Neural cell (in vitro differentiated cells): Measurements from ENCODE around the gene USP53. TPM values are rescaled to one million over a fixed set of nuclear protein-coding genes. Genes with fewer than 3 reads are reported as not detected.
A peak's percentile ranks its signal among the peaks of the same experiment; 100 is the strongest.

ENCODE experiments used
- H2AFZ ChIP-seq: fragments of 200-600, 300-800 bp; sonication (generic), shearing (Covaris generic); 2 replicates; pipeline ENCODE4 v1.6.0; 2014; ENCODE audit warnings: low read depth, mild to moderate bottlenecking, antibody characterized with exemption, low read length, moderate library complexity
- H3F3A ChIP-seq: fragments of 200-600 bp; shearing (Covaris generic); 2 replicates; pipeline ENCODE4 v1.6.1; 2016; ENCODE audit warnings: mild to moderate bottlenecking, moderate library complexity, mixed read lengths, antibody characterized with exemption, low read length; ENCODE audit not compliant: insufficient read depth, poor library complexity, severe bottlenecking
- H3K27ac ChIP-seq: fragments of 200-600, 300-800 bp; sonication (generic), shearing (Covaris generic); 2 replicates; pipeline ENCODE4 v1.5.1; 2014; ENCODE audit warnings: mild to moderate bottlenecking, low read length, moderate library complexity
- H3K27me3 ChIP-seq: fragments of 300-800, 200-600 bp; sonication (generic), shearing (Covaris generic); 2 replicates; pipeline ENCODE4 v1.6.0; 2014; ENCODE audit warnings: mild to moderate bottlenecking, low read depth, low read length, moderate library complexity; ENCODE audit not compliant: insufficient read depth
- H3K36me3 ChIP-seq: fragments of 300-800, 200-600 bp; sonication (generic), shearing (Covaris generic); 2 replicates; pipeline ENCODE4 v1.5.1; 2014; ENCODE audit warnings: mild to moderate bottlenecking, antibody characterized with exemption, low read length, moderate library complexity; ENCODE audit not compliant: insufficient read depth
- H3K4me2 ChIP-seq: fragments of 300-800, 200-600 bp; sonication (generic), shearing (Covaris generic); 2 replicates; pipeline ENCODE4 v1.6.0; 2014; ENCODE audit warnings: mild to moderate bottlenecking, low read length
- H3K4me3 ChIP-seq: fragments of 300-800, 200-600 bp; sonication (generic), shearing (Covaris generic); 2 replicates; pipeline ENCODE4 v1.5.1; 2014; ENCODE audit warnings: mild to moderate bottlenecking, low read length, moderate library complexity
- H3K79me2 ChIP-seq: fragments of 200-600 bp; shearing (Covaris generic); replicated peaks from 2 replicates; pipeline ENCODE4 v1.6.0; 2014; ENCODE audit warnings: mild to moderate bottlenecking, low read length, moderate library complexity; ENCODE audit not compliant: insufficient read depth
- H3K9ac ChIP-seq: fragments of 300-800, 200-600 bp; sonication (generic), shearing (Covaris generic); 2 replicates; pipeline ENCODE4 v1.6.1; 2016; ENCODE audit warnings: mild to moderate bottlenecking, low read length, mixed read lengths
- H3K9me2 ChIP-seq: fragments of 200-600 bp; shearing (Covaris generic); 2 replicates; pipeline ENCODE4 v1.6.1; 2016; ENCODE audit warnings: mild to moderate bottlenecking, low read length, mixed read lengths; ENCODE audit not compliant: insufficient read depth
- H3K9me3 ChIP-seq: fragments of 200-600, 300-800 bp; sonication (generic), shearing (Covaris generic); 2 replicates; pipeline ENCODE4 v1.6.1; 2016; ENCODE audit warnings: mild to moderate bottlenecking, mixed run types, low read length, moderate library complexity, mixed read lengths
- H4K20me1 ChIP-seq: fragments of 200-600 bp; shearing (Covaris generic); 2 replicates; pipeline ENCODE4 v1.6.1; 2016; ENCODE audit warnings: mild to moderate bottlenecking, mixed run types; ENCODE audit not compliant: insufficient read depth
- CTCF ChIP-seq: fragments of 450-650 bp; IDR thresholded peaks from 2 replicates; pipeline ENCODE4 v1.5.1; 2014; ENCODE audit warnings: antibody characterized with exemption, mild to moderate bottlenecking, moderate library complexity; ENCODE audit not compliant: poor library complexity, severe bottlenecking
- EP300 ChIP-seq: fragments of 450-650 bp; conservative IDR thresholded peaks from 2 replicates; pipeline ENCODE4 v1.6.1; 2014; ENCODE audit warnings: antibody characterized with exemption, mild to moderate bottlenecking, moderate library complexity; ENCODE audit not compliant: poor library complexity, severe bottlenecking
- EZH2 ChIP-seq: fragments of 200-600, 300-800 bp; shearing (Covaris generic), sonication (generic); IDR thresholded peaks from 2 replicates; pipeline ENCODE4 v1.6.1; 2014; ENCODE audit warnings: antibody characterized with exemption, low read length, borderline replicate concordance, mild to moderate bottlenecking; ENCODE audit not compliant: insufficient read depth, poor library complexity, severe bottlenecking
- MXI1 ChIP-seq: fragments of 450-650 bp; conservative IDR thresholded peaks from 2 replicates; pipeline ENCODE4 v1.6.1; 2014; ENCODE audit warnings: antibody characterized with exemption, mild to moderate bottlenecking; ENCODE audit not compliant: poor library complexity, severe bottlenecking
- POLR2AphosphoS5 ChIP-seq: IDR thresholded peaks from 2 replicates; pipeline ENCODE4 v1.6.1; 2012
- RAD21 ChIP-seq: fragments of 450-650 bp; conservative IDR thresholded peaks from 2 replicates; pipeline ENCODE4 v1.6.1; 2014; ENCODE audit warnings: antibody characterized with exemption, mild to moderate bottlenecking, moderate library complexity
- SMC3 ChIP-seq: fragments of 450-650 bp; conservative IDR thresholded peaks from 2 replicates; pipeline ENCODE4 v1.6.1; 2014; ENCODE audit warnings: antibody characterized with exemption, mild to moderate bottlenecking, moderate library complexity; ENCODE audit not compliant: poor library complexity
- TAF1 ChIP-seq: IDR thresholded peaks from 2 replicates; pipeline ENCODE4 v1.6.1; 2012; ENCODE audit warnings: low read depth
- polyA plus RNA-seq: library from polyadenylated mRNA; depleted of rRNA; stranded (reverse); fragments of >200 nt; gene quantifications from 2 replicates; pipeline ENCODE4 v1.2.3, GENCODE V29; 2014
- TF ChIP-seq, protein P1 (sequence below): IDR thresholded peaks from 2 replicates; pipeline ENCODE4 v1.6.1; 2012; ENCODE audit warnings: borderline replicate concordance

Gene USP53
- polyA plus RNA-seq, 1 donor from 2014 or later = 5.0 TPM

- H3K9me2 ChIP-seq = no peaks in the 10 kb centered on the region
- H3K4me3 ChIP-seq = peak overlapping the region; percentile 88
- peak overlapping the region; percentile 83 for H2AFZ ChIP-seq
- no peaks in the 10 kb centered on the region for H3K79me2 ChIP-seq
- H3K36me3 ChIP-seq = no peaks in the 10 kb centered on the region
- no peaks in the 10 kb centered on the region for H4K20me1 ChIP-seq
- no peaks in the 10 kb centered on the region for H3K27me3 ChIP-seq
- H3K4me2 ChIP-seq = peak overlapping the region; percentile 65
- TF ChIP-seq, protein P1, sequence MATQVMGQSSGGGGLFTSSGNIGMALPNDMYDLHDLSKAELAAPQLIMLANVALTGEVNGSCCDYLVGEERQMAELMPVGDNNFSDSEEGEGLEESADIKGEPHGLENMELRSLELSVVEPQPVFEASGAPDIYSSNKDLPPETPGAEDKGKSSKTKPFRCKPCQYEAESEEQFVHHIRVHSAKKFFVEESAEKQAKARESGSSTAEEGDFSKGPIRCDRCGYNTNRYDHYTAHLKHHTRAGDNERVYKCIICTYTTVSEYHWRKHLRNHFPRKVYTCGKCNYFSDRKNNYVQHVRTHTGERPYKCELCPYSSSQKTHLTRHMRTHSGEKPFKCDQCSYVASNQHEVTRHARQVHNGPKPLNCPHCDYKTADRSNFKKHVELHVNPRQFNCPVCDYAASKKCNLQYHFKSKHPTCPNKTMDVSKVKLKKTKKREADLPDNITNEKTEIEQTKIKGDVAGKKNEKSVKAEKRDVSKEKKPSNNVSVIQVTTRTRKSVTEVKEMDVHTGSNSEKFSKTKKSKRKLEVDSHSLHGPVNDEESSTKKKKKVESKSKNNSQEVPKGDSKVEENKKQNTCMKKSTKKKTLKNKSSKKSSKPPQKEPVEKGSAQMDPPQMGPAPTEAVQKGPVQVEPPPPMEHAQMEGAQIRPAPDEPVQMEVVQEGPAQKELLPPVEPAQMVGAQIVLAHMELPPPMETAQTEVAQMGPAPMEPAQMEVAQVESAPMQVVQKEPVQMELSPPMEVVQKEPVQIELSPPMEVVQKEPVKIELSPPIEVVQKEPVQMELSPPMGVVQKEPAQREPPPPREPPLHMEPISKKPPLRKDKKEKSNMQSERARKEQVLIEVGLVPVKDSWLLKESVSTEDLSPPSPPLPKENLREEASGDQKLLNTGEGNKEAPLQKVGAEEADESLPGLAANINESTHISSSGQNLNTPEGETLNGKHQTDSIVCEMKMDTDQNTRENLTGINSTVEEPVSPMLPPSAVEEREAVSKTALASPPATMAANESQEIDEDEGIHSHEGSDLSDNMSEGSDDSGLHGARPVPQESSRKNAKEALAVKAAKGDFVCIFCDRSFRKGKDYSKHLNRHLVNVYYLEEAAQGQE = no peak
- TF ChIP-seq MXI1 = no peak
- no peak for TF ChIP-seq CTCF
- no peak for TF ChIP-seq TAF1
- no peak for TF ChIP-seq POLR2AphosphoS5
- no peak for TF ChIP-seq RAD21
- no peak for TF ChIP-seq SMC3
- no peak for TF ChIP-seq EP300
- TF ChIP-seq EZH2 = no peak
- H3K9ac ChIP-seq = peak overlapping the region; percentile 67
- no peaks in the 10 kb centered on the region for H3F3A ChIP-seq
- no peaks in the 10 kb centered on the region for H3K9me3 ChIP-seq
- peak overlapping the region; percentile 30 for H3K27ac ChIP-seq
Observed at GRCh38 chr4:119211867-119212233, 663 bp upstream of the USP53 start.

DNA sequence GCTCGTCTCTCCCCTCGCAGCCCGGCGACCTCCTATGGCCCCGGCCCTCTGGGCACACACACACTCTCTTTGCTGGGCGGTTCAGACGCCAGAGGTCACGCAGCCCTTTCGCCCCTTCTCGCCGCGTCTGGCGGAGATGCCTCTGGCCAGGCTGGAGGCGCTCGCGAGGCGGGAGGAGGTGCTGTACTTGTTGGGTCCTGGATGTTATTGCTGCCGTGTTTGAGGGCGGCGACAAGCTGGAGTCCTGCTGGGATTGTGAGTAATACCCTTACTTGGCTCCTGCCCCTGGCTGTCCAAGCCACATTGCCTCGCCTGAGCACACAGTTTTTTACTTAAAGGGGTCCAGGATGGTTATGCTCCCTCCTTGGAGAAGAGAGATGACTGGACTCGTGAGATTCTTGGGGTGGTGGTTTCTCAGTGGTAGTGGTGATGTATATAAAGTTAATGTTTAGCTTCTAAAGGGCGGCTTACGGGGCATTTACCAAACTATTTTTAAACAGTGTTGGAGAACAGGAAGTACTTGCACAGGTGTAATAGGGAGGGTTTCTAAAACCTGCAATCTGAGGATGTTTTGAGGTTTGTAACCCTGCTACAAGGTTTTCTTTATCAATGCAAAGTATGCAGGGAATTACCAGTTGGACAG, 572 bp downstream of the USP53 start:
- peak overlapping the region; percentile 68 for H3K4me2 ChIP-seq
- H3K9me2 ChIP-seq = no peaks in the 10 kb centered on the region
- TF ChIP-seq, protein P1 = no peak
- TF ChIP-seq CTCF = peak; percentile 65
- TF ChIP-seq SMC3 = peak; percentile 49
- no peak for TF ChIP-seq EP300
- TF ChIP-seq RAD21 = peak; percentile 23
- TF ChIP-seq MXI1 = peak; percentile 33
- TF ChIP-seq POLR2AphosphoS5 = peak; percentile 25
- no peaks in the 10 kb centered on the region for H3K27me3 ChIP-seq
- H3K4me3 ChIP-seq = peak overlapping the region; percentile 88
- H4K20me1 ChIP-seq = no peaks in the 10 kb centered on the region
- no peaks in the 10 kb centered on the region for H3K79me2 ChIP-seq
- H3K9ac ChIP-seq = peak overlapping the region; percentile 67
- peak overlapping the region; percentile 62 for H3K27ac ChIP-seq
- peak overlapping the region; percentile 60 for H2AFZ ChIP-seq
- H3K36me3 ChIP-seq = no peaks in the 10 kb centered on the region
- H3K9me3 ChIP-seq = no peaks in the 10 kb centered on the region
- no peaks in the 10 kb centered on the region for H3F3A ChIP-seq
